ENCODE measurements around the gene ARSJ. TPM values are rescaled to one million over a fixed set of nuclear protein-coding genes. Genes with fewer than 3 reads are reported as not detected.

ARSJ gene
- total and polyA plus RNA-seq, 2 of the 8 experiments (the other 6 are each of a cell fraction or from before 2014, with no cell fraction given): 1.4 to 6.3 TPM

GRCh38 chr4:113904877-113905276 lies 74.6 kb downstream of the ARSJ start:
- no peaks in the 10 kb centered on the region for H3K23me2 ChIP-seq (ENCODE audit: low read depth, low read length)
- FAIRE-seq (no peak), DNase-seq (ENCODE audit: low read depth in 1 of 2, low spot score in 2 of 2) (no peak)
- H3K36me3 ChIP-seq (ENCODE audit: control insufficient read depth in 2 of 4, insufficient read depth in 4 of 4, low read length in 3 of 4): no peaks in the 10 kb centered on the region
- no peak overlapping the region for H2AFZ ChIP-seq (ENCODE audit: low read length)
- H2AK5ac ChIP-seq (ENCODE audit: low read depth, low read length): no peak overlapping the region
- H4K20me1 ChIP-seq (replicated peaks in 1 of 2; ENCODE audit: control insufficient read depth in 1 of 2, insufficient read depth in 2 of 2, low read length in 2 of 2): no peaks in the 10 kb centered on the region
- no peak overlapping the region for H3K4me2 ChIP-seq (ENCODE audit: insufficient read depth in 1 of 2, low read depth in 2 of 2, low read length in 2 of 2)
- 95% methylated on average over 1 of the region's 1 CpG; no CpG with 5 or more reads in 1 of the 2 experiments for WGBS, 2 experiments (ENCODE audit: extremely low coverage in 1 of 2, insufficient coverage in 1 of 2, insufficient read length in 1 of 2, insufficient replicate concordance in 2 of 2, low coverage in 1 of 2, low lambda C conversion rate in 2 of 2, missing lambda C conversion rate in 1 of 2)
- H3K27me3 ChIP-seq (replicated peaks in 1 of 4; ENCODE audit: control insufficient read depth in 3 of 4, extremely low read depth in 1 of 4, insufficient read depth in 3 of 4, low read length in 3 of 4): no peaks in the 10 kb centered on the region
- H4K8ac ChIP-seq (ENCODE audit: extremely low read depth, insufficient read depth, low read length): no peak overlapping the region
- H3K23ac ChIP-seq (ENCODE audit: insufficient read length): no peak overlapping the region
- no peaks in the 10 kb centered on the region for H3K9me3 ChIP-seq (ENCODE audit: insufficient read depth in 2 of 2, low read depth in 1 of 2, low read length in 1 of 2)
- H3K9ac ChIP-seq (replicated peaks in 1 of 4; ENCODE audit: extremely low read depth in 1 of 4, low read depth in 3 of 4, low read length in 3 of 4): no peak overlapping the region
- no peak overlapping the region for H2BK120ac ChIP-seq (replicated peaks; ENCODE audit: low read depth, low read length)
- H3K79me1 ChIP-seq (ENCODE audit: low read depth, low read length): no peaks in the 10 kb centered on the region
- H3K4me3 ChIP-seq (ENCODE audit: extremely low read depth in 1 of 4, insufficient read depth in 2 of 4, low read depth in 3 of 4, low read length in 4 of 4): no peak overlapping the region
- no peak overlapping the region for H4K91ac ChIP-seq (replicated peaks; ENCODE audit: insufficient read length, low read length)
- H4K5ac ChIP-seq (ENCODE audit: insufficient read length, low read depth, low read length): no peak overlapping the region
- POLR2A ChIA-PET (ENCODE audit: partially characterized antibody): no interaction called here
- no peak overlapping the region for H3K14ac ChIP-seq (ENCODE audit: insufficient read length)
- H2BK5ac ChIP-seq (ENCODE audit: low read depth, low read length): no peak overlapping the region
- no peak overlapping the region for H3K56ac ChIP-seq (replicated peaks; ENCODE audit: insufficient read length, low read depth, low read length)
- no peak overlapping the region for H3K27ac ChIP-seq (ENCODE audit: low read depth, low read length)
- H3K18ac ChIP-seq (ENCODE audit: extremely low read depth, low read length): no peak overlapping the region
- no peak overlapping the region for H2BK15ac ChIP-seq (ENCODE audit: low read length)
- TF ChIP-seq POLR2A (IDR thresholded peaks at IDR 0.05; ENCODE audit: control extremely low read depth in 1 of 2, low read depth in 2 of 2, low read length in 2 of 2) (no peak), EGR1 (IDR thresholded peaks at IDR 0.05; ENCODE audit: borderline replicate concordance, low read depth, low read length) (no peak), MAX (IDR thresholded peaks at IDR 0.05) (no peak), KDM1A (IDR thresholded peaks at IDR 0.05; ENCODE audit: borderline replicate concordance, low read length) (no peak), KDM5A (IDR thresholded peaks at IDR 0.05; ENCODE audit: low read length) (no peak), CBX8 (IDR thresholded peaks at IDR 0.05; ENCODE audit: borderline replicate concordance, low read depth, low read length) (no peak), CHD2 (IDR thresholded peaks at IDR 0.05; ENCODE audit: low read length) (no peak), SRF (IDR thresholded peaks at IDR 0.05; ENCODE audit: low read depth, low read length) (no peak), EZH2 (IDR thresholded peaks at IDR 0.05; ENCODE audit: low read depth, low read length, severe bottlenecking) (no peak), SAP30 (IDR thresholded peaks at IDR 0.05; ENCODE audit: insufficient read depth, insufficient replicate concordance, low read length) (no peak)
- no peak overlapping the region for H2BK20ac ChIP-seq (ENCODE audit: low read length)
- H3K4ac ChIP-seq (replicated peaks; ENCODE audit: insufficient read length, low read depth, low read length): no peak overlapping the region
- H3K79me2 ChIP-seq (ENCODE audit: control insufficient read depth in 1 of 2, insufficient read depth in 2 of 2, low read length in 2 of 2): no peaks in the 10 kb centered on the region
- H3K4me1 ChIP-seq (replicated peaks in 1 of 4; ENCODE audit: control insufficient read depth in 3 of 4, insufficient read depth in 4 of 4, low read length in 3 of 4): no peaks in the 10 kb centered on the region
- CTCF ChIA-PET (ENCODE audit: partially characterized antibody): no interaction called here
- no peak overlapping the region for H2BK12ac ChIP-seq (ENCODE audit: low read depth, low read length)

Measured in H1 (cell line).